Aorta (tissue), 5 donors: ENCODE measurements around the gene CD163L1. TPM values are rescaled to one million over a fixed set of nuclear protein-coding genes. Genes with fewer than 3 reads are reported as not detected.

Source experiments
- ATAC-seq: fragments of 200-7000 bp; cut with Tn5 transposase; one replicate; pipeline ENCODE4 v1.9.1; 2022; ENCODE audit warnings: moderate library complexity; ENCODE audit not compliant: low FRiP score
- DNase-seq, 2 donors: peaks; one replicate each; pipeline ENCODE4 v3.0.0-alpha.2; 2020
- H3K27ac ChIP-seq, 2 donors: one replicate each; pipeline ENCODE4 v1.5.1; 2013; ENCODE audit warnings: low read length in 2 of 2, mild to moderate bottlenecking in 2 of 2, moderate library complexity in 2 of 2, control low read depth in 1 of 2, inconsistent platforms in 1 of 2, low read depth in 1 of 2
- H3K27me3 ChIP-seq, 2 donors: one replicate each; pipeline ENCODE4 v1.6.1; 2013; ENCODE audit warnings: control low read depth in 1 of 2, low read length in 1 of 2, mild to moderate bottlenecking in 1 of 2, moderate library complexity in 1 of 2; ENCODE audit not compliant: insufficient read depth in 2 of 2, control insufficient read depth in 1 of 2
- H3K36me3 ChIP-seq, 2 donors: one replicate each; pipeline ENCODE4 v1.6.1; 2013; ENCODE audit warnings: control low read depth in 1 of 2, low read length in 1 of 2, mild to moderate bottlenecking in 1 of 2; ENCODE audit not compliant: insufficient read depth in 2 of 2, control insufficient read depth in 1 of 2
- H3K4me1 ChIP-seq, 2 donors: one replicate each; pipeline ENCODE4 v1.6.1; 2013; ENCODE audit warnings: low read length in 2 of 2, control low read depth in 1 of 2, mild to moderate bottlenecking in 1 of 2, moderate library complexity in 1 of 2; ENCODE audit not compliant: insufficient read depth in 2 of 2, control insufficient read depth in 1 of 2
- H3K4me3 ChIP-seq, 2 donors: one replicate each; pipeline ENCODE4 v1.5.1; 2013; ENCODE audit warnings: low read length in 2 of 2, control low read depth in 1 of 2, mild to moderate bottlenecking in 1 of 2
- H3K9me3 ChIP-seq: one replicate; pipeline ENCODE4 v1.6.1; 2013; ENCODE audit warnings: mild to moderate bottlenecking, low read length; ENCODE audit not compliant: control insufficient read depth
- WGBS, 2 donors: extraction: QIAGEN DNeasy Blood & Tissue Kit; methylation state at CpG; one replicate each; pipeline ENCODE4 v1.1.7; 2013; 5-methylcytosine and 5-hydroxymethylcytosine counted together
- intact Hi-C, 2 donors: fragments of 100-400 bp; cut with DNase I; formaldehyde crosslinking; loops; one replicate each; pipeline versions ENCODE4 v1.14.2 to v1.15.0; 2022
- polyA plus RNA-seq, 2 donors: library from polyadenylated mRNA; stranded (reverse); fragments of 200-250 nt; gene quantifications; one replicate each; pipeline ENCODE4 v1.2.3, GENCODE V29; 2013
- total RNA-seq, 2 donors: library from RNA; stranded (reverse); fragmentation: NEBNext Ultra II Directional; extraction: Animal tissue kit (Norgen Biotek cat#: 25700); gene quantifications; one replicate each; pipeline ENCODE4 v1.2.1, GENCODE V29; 2021
- donor health status: healthy with polysubstance abuse.
- donor health status: Bipolar disorder and iron deficiency.
- donor health status: DM: no; HTN: no; CAD: no.
- donor health status: DM: no; HTN: no; CAD: no.
- donor health status: DM: yes; HTN: yes; CAD: no.

The CD163L1 gene
- total and polyA plus RNA-seq, 4 donors: 1.2 to 39.8 (median 7.3) TPM

DNA sequence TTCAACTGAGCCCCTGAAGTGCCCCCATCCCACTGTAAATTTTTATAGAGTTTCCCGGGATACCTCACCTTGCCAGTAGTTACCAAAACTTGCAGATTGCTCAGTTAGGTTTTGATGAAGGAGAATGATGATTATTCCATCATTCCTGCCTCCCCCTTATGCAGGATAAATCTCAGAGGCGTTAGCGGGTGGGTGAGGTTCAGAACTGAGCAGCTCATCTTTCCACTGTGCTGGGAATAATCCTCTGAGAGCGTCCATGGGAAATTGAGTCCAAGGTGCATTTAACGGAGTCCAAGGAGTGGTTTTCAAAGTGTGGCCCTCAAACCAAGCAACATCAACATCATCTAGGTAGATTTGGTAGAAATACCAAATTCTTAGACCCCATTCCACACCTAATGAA is 121.4 kb downstream of the CD163L1 start:
- 75 to 84% methylated on average over 5 of the region's 5 CpGs for WGBS, 2 donors
- intact Hi-C loops: no loop called here

DNA sequence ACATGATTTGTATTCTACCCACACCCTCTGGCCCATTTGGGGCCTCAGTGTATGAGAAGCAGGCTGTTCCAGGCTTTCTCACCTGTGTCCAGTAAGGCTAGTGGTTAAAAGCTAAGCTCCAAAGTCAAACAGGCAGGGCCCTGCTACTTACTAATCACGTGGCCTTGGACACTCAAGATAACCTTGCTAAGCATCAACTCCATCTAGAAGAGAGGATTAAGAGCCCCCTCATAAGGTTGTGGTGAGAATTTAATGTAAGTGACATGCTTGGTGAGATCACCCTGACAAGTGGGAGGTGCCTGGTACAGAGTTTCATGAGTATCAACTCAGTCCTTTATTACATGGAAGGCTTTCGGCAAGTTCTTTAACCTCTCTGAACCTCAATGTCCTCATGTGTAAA is 122.3 kb downstream of the CD163L1 start:
- no peaks in the 10 kb centered on the region for H3K27me3 ChIP-seq
- 60 to 70% methylated on average over 2 of the region's 2 CpGs for WGBS, 2 donors
- no peaks in the 10 kb centered on the region for H3K36me3 ChIP-seq
- DNase-seq (no peak), ATAC-seq (no peak)
- no peak overlapping the region for H3K4me3 ChIP-seq
- no peaks in the 10 kb centered on the region for H3K9me3 ChIP-seq
- no peaks in the 10 kb centered on the region for H3K4me1 ChIP-seq
- intact Hi-C loops: no loop called here
- no peak overlapping the region for H3K27ac ChIP-seq

More for the DNA sequence above, 121.4 kb downstream of the CD163L1 start:
- Histone ChIP-seq H3K9me3 (no peaks in the 10 kb centered on the region), H3K4me3 (no peak overlapping the region), H3K27ac (no peak overlapping the region), H3K27me3 (no peaks in the 10 kb centered on the region), H3K36me3 (no peaks in the 10 kb centered on the region), H3K4me1 (no peaks in the 10 kb centered on the region)
- no peak for DNase-seq
- no peak for ATAC-seq

DNA sequence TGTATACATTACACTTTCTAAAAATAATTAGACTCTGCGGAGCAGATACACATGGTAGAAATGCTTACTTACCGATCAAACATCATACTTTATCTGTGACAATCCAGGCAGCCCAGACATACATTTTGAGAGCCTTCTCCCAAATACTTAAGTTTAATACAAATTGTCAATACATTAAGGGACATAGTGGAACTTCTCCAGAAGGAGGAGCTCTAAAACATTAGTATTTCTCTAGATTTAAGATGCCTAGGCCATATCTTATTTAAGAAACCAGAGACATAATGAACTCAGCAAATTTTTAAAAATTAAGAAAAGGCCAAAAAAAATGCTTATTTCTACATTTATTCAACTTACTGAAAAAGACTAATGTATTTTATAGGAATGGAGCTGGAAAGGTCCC is 124.0 kb downstream of the CD163L1 start:
- no peak for DNase-seq
- Histone ChIP-seq H3K4me3 (no peak overlapping the region), H3K4me1 (no peaks in the 10 kb centered on the region), H3K36me3 (no peaks in the 10 kb centered on the region), H3K27me3 (no peaks in the 10 kb centered on the region), H3K27ac (no peak overlapping the region), H3K9me3 (no peaks in the 10 kb centered on the region)
- WGBS, 2 donors: 23 to 30% methylated on average over 2 of the region's 2 CpGs
- no peak for ATAC-seq
- intact Hi-C loops: no loop called here

DNA sequence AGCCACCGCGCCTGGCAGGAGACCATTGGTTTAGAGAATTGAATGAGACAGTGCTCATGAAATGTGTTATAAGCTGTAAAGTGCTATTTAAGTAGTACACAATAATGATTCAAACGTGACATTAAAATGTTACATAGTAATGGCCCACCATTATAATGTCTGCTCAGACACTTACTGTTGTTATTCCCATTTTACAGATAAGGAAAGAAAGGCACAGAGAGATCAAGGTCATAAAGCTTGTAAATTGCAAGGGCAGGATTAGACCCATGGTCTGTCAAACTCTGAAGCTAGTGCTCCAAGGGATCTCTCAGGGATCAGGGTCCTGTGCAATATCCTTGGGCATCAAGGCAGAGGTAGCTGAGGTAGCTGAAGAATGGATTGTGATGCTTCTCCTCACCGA is 133.9 kb downstream of the CD163L1 start:
- Histone ChIP-seq H3K9me3 (no peaks in the 10 kb centered on the region), H3K4me1 (no peaks in the 10 kb centered on the region), H3K27me3 (no peaks in the 10 kb centered on the region), H3K27ac (no peak overlapping the region), H3K36me3 (no peaks in the 10 kb centered on the region), H3K4me3 (no peak overlapping the region)
- WGBS, 2 donors: 86 to 88% methylated on average over 4 of the region's 4 CpGs
- intact Hi-C loops: no loop called here
- ATAC-seq: no peak
- DNase-seq: no peak

Other genes with a start within 250 kb of the CD163L1 start
- not detected for gene ACSM4, start 140.1 kb downstream of the CD163L1 start, total RNA-seq
- not detected for gene ACSM4, start 140.1 kb downstream of the CD163L1 start, polyA plus RNA-seq
- 100 to 1,000 TPM; 229 to 308 TPM for gene CD163, start 59.6 kb upstream of the CD163L1 start, total RNA-seq
- gene CD163, start 59.6 kb upstream of the CD163L1 start, polyA plus RNA-seq: 100 to 1,000 TPM in 1 of 2 donors, 10 to 100 TPM in 1; 22.3 to 137 TPM
- gene APOBEC1, start 221.8 kb upstream of the CD163L1 start, total RNA-seq: not detected
- gene APOBEC1, start 221.8 kb upstream of the CD163L1 start, polyA plus RNA-seq: 10 to 100 TPM in 1 of 2 donors, not detected in 1; 22.8 TPM